ENCODE measurements around the gene CENPF.

CENPF gene

DNA sequence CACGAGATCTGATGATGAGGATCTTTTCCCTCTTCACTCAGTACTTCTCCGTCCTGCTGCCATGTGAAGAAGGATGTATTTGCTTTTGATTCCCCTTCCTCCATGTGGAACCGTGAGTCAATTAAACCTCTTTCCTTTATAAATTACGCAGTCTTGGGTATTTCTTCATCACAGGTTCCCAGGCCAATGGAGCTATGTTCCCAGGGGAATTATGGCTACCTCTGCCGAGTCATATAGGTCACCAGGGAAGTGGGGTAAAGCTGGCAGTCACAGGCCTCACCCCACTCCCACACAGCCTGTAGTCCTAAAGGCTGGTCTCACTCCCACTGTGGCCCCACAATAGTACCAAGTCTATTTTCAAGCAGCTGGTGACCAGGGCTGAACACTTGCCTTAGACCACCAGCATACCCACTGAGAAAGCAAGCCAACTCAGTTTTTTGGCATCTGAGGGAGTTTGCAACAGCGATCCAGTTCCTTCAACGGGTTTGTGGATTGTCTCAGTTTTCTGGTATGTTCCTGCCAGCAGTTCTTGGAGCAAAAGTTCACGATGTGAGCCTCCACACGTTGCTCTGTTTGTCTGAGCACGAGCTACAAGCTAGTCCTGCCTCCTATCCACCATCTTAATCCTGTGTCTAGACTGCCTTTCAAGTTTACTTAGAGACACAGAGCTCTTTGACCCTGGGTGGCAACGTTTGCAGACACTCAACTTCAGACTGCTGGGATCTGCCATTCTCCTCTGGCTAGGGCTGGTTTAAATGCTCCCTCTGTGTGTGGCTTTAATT lies 104.5 kb downstream of the CENPF start:
- DNase-seq (ENCODE audit: low spot score) (no peak), FAIRE-seq (no peak)

DNA sequence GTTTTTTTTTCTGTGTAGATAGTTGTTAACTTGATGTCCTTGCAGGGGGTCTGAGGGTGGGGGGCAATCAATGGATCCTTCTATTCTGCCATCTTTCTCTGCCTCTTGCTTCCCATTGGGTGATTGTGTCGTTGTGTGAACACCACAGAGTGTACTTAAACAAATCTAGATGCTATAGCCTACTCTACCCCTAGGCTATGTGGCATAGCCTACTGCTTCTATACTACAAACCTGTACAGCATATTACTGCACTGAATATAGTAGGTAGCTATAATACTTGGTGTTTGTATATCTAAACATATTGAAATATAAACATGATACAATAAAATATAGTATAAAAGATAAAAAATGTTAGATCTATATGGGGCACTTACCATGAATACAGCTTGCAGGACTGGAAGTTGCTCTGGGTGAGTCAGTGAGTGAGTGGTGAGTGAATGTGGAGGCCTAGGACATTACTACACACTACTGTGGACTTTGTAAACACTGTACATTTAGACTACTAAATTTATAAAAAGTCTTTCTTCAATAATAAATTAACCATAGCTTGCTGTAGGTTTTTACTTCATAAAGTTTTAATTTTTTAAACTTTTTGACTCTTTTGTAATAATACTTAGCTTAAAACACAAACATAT lies 105.4 kb downstream of the CENPF start:
- FAIRE-seq (no peak), DNase-seq (ENCODE audit: low spot score) (no peak)

DNA sequence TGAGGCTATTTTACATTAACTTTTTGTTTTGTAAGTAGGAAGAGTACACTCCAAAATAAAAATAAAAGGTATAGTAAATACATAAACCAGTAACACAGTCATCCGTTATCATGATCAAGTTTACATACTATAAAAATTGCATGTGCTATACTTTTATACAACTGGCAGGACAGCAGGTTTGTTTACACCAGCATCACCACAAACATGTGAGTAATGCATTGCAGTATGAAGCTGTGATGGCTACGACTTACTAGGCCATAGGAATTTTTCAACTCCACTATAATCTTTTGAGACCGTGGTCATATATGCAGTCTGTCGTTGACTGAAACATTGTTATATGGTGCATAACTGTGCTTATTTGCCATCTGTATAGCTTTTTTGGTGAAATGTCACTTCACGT lies 106.2 kb downstream of the CENPF start:
- FAIRE-seq: no peak
- no peak for DNase-seq (ENCODE audit: low spot score)

DNA sequence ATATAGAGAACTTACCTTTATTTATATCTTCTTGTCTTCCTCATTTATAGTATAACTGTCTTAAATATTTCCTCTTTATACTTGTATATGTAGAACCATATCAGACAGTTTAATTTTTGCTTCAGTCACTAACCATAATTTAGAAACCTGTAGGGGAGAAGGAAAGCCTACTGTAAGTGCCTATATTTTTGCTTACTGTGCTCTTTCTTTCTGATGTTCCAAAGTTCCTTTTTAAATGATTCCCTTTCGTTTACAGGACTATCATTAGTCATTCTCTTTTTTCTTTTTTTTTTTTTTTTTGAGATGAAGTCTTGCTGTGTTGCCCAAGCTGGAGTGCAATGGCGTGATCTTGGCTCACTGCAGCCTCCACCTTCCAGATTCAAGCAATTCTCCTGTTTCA lies 109.7 kb downstream of the CENPF start:
- no peak for DNase-seq (ENCODE audit: low spot score)
- FAIRE-seq: no peak

Data from urothelium cell line (cell line).